Spinal cord (tissue), 10 donors: ENCODE measurements around the gene LIX1. TPM values are rescaled to one million over a fixed set of nuclear protein-coding genes. Genes with fewer than 3 reads are reported as not detected.

Source experiments
- DNase-seq, 6 donors: peaks; one replicate each; pipeline versions ENCODE4 v3.0.0 to v3.0.0-alpha.2; 2013 to 2015; ENCODE audit warnings: low spot score in 6 of 6, low read depth in 4 of 6
- H3K27ac ChIP-seq: one replicate; pipeline ENCODE4 v1.5.1; 2013; ENCODE audit warnings: low read depth, low read length, control low read depth
- H3K27me3 ChIP-seq: one replicate; pipeline ENCODE4 v1.6.1; 2013; ENCODE audit warnings: low read length; ENCODE audit not compliant: control insufficient read depth, insufficient read depth
- H3K36me3 ChIP-seq: one replicate; pipeline ENCODE4 v1.6.1; 2013; ENCODE audit warnings: low read length; ENCODE audit not compliant: control insufficient read depth, insufficient read depth
- H3K4me1 ChIP-seq: one replicate; pipeline ENCODE4 v1.6.1; 2013; ENCODE audit warnings: low read length; ENCODE audit not compliant: control insufficient read depth, insufficient read depth
- H3K4me3 ChIP-seq: one replicate; pipeline ENCODE4 v1.5.1; 2013; ENCODE audit warnings: low read depth, low read length, control low read depth
- H3K9me3 ChIP-seq: one replicate; pipeline ENCODE4 v1.6.1; 2013; ENCODE audit warnings: low read length; ENCODE audit not compliant: control insufficient read depth, insufficient read depth
- WGBS: methylation state at CpG from one replicate; pipeline ENCODE4 v1.1.5; 2013; ENCODE audit warnings: missing lambda C conversion rate; ENCODE audit not compliant: insufficient coverage; 5-methylcytosine and 5-hydroxymethylcytosine counted together
- polyA plus RNA-seq, 2 donors: library from polyadenylated mRNA; unstranded; fragments of 120-200 nt; gene quantifications; one replicate each; pipeline ENCODE4 v1.2.1, GENCODE V29; 2013; ENCODE audit not compliant: insufficient read length in 2 of 2
- small RNA-seq: library from RNA; depleted of rRNA; stranded (forward); fragments of <200 nt; gene quantifications from one replicate; pipeline ENCODE3, GENCODE V24; 2014; ENCODE audit warnings: low replicate concordance
- total RNA-seq, 2 donors: library from RNA; depleted of rRNA in 1 of 2; stranded (reverse); fragments of 120-200 nt in 1 of 2; fragments of >200 nt in 1 of 2; gene quantifications; one replicate each; pipeline versions ENCODE4 v1.2.3 to v1.2.4, GENCODE V29; 2013 to 2014
- donor health status: healthy.

LIX1 gene
- total and polyA plus RNA-seq, 4 donors: 22.3 to 68.9 (median 41.6) TPM

GRCh38 chr5:97047076-97047475, 95.3 kb downstream of the LIX1 start:
- no peak for DNase-seq
- Histone ChIP-seq H3K27me3 (no peaks in the 10 kb centered on the region), H3K27ac (no peak overlapping the region), H3K4me1 (no peaks in the 10 kb centered on the region), H3K4me3 (no peak overlapping the region), H3K9me3 (no peaks in the 10 kb centered on the region), H3K36me3 (no peaks in the 10 kb centered on the region)
- no CpG with 5 or more reads among the region's 1 CpG for WGBS

GRCh38 chr5:97046270-97046982, 96.0 kb downstream of the LIX1 start:
- no CpG with 5 or more reads among the region's 7 CpGs for WGBS
- Histone ChIP-seq H3K4me1 (no peaks in the 10 kb centered on the region), H3K36me3 (no peaks in the 10 kb centered on the region), H3K4me3 (no peak overlapping the region), H3K27ac (no peak overlapping the region), H3K9me3 (no peaks in the 10 kb centered on the region), H3K27me3 (no peaks in the 10 kb centered on the region)
- peak in 1 of 6 donors; percentile 29 for DNase-seq

GRCh38 chr5:97044052-97044451, 98.4 kb downstream of the LIX1 start:
- DNase-seq: no peak
- no peaks in the 10 kb centered on the region for H3K4me1 ChIP-seq
- no peaks in the 10 kb centered on the region for H3K9me3 ChIP-seq
- H3K27me3 ChIP-seq: no peaks in the 10 kb centered on the region
- H3K36me3 ChIP-seq: no peaks in the 10 kb centered on the region
- WGBS: 33% methylated on average over 1 of the region's 2 CpGs
- H3K4me3 ChIP-seq: no peak overlapping the region
- H3K27ac ChIP-seq: no peak overlapping the region

GRCh38 chr5:97043511-97043910, 98.9 kb downstream of the LIX1 start:
- Histone ChIP-seq H3K36me3 (no peaks in the 10 kb centered on the region), H3K4me3 (no peak overlapping the region), H3K27me3 (no peaks in the 10 kb centered on the region), H3K27ac (no peak overlapping the region), H3K9me3 (no peaks in the 10 kb centered on the region), H3K4me1 (no peaks in the 10 kb centered on the region)
- 80% methylated on average over 1 of the region's 3 CpGs for WGBS
- no peak for DNase-seq

GRCh38 chr5:97042996-97043395, 99.4 kb downstream of the LIX1 start:
- H3K36me3 ChIP-seq: no peaks in the 10 kb centered on the region
- H3K9me3 ChIP-seq: no peaks in the 10 kb centered on the region
- no peaks in the 10 kb centered on the region for H3K27me3 ChIP-seq
- H3K27ac ChIP-seq: no peak overlapping the region
- WGBS: 42% methylated on average over 2 of the region's 7 CpGs
- DNase-seq: peak in 1 of 6 donors; percentile 73
- H3K4me1 ChIP-seq: no peaks in the 10 kb centered on the region
- no peak overlapping the region for H3K4me3 ChIP-seq

Small RNA genes within 50 kb of the gene (small RNA-seq; reads per million reads assigned to genes)
- gene RNU1-73P: not detected

Other genes starting within 250 kb of the LIX1 start
- gene LNPEP, start 206.5 kb downstream of the LIX1 start, total RNA-seq: 10 to 100 TPM; 39.3 to 98.3 TPM
- gene LNPEP, start 206.5 kb downstream of the LIX1 start, polyA plus RNA-seq: 10 to 100 TPM; 15.9 to 17.5 TPM
- 10 to 100 TPM; 24.3 to 30.8 TPM for gene RIOK2, start 40.6 kb upstream of the LIX1 start, total RNA-seq
- gene RIOK2, start 40.6 kb upstream of the LIX1 start, polyA plus RNA-seq: 10 to 100 TPM; 27.8 to 30.3 TPM